Left ventricle myocardium superior (tissue), 1 donor: Measurements from ENCODE around the gene FAM120A. TPM values are rescaled to one million over a fixed set of nuclear protein-coding genes. Genes with fewer than 3 reads are reported as not detected.

Source experiments
- ATAC-seq: fragments of 200-7000 bp; cut with Tn5 transposase; one replicate; pipeline ENCODE4 v1.9.1; 2020; ENCODE audit warnings: mild to moderate bottlenecking, moderate library complexity
- DNase-seq: peaks from one replicate; pipeline ENCODE4 v3.0.0-alpha.2; 2020
- intact Hi-C: fragments of 100-400 bp; cut with micrococcal nuclease; formaldehyde crosslinking; loops from one replicate; pipeline ENCODE4 v1.11.0; 2022
- total RNA-seq: library from RNA; stranded (reverse); fragmentation: NEBNext Ultra II Directional; extraction: Animal tissue kit (Norgen Biotek cat#: 25700); gene quantifications from one replicate; pipeline ENCODE4 v1.2.1, GENCODE V29; 2021
- donor health status: DM: no; HTN: yes; CAD: no; lungs with severe emphysema.

FAM120A gene
- total RNA-seq, 1 donor from 2014 or later: 112 TPM

DNA sequence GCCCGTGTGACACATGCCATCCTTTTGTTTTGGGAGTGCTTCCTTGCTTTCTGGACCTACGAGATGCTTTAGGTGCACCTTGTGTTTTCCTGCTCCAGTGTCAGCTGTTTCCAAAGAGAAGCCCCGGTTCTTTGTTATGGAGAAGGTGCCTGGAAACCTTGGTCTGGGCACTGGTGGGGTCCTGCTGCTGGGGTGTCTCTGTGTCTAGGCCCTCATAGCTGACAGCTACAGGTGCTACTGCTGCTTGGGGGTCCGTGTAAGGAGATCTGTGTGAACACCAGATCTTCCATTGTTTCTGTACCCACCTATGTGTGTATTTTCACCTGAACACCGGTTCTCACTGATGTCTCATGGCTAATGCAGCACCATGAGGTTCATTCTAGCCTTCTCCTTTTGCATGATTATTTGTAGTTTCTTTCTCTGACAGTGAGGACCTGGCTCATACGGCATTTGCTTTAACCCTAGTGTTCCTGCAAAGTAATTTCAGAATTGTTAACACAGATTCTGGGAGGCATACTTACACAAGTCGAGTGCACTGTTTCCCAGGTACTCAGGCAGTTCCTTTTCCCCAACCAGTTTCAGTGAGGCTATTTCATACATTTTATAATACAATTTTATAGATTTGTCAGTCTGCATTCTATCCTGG lies 15.1 kb downstream of the FAM120A start:
- DNase-seq (no peak), ATAC-seq (no peak)
- intact Hi-C loops: no loop called here

DNA sequence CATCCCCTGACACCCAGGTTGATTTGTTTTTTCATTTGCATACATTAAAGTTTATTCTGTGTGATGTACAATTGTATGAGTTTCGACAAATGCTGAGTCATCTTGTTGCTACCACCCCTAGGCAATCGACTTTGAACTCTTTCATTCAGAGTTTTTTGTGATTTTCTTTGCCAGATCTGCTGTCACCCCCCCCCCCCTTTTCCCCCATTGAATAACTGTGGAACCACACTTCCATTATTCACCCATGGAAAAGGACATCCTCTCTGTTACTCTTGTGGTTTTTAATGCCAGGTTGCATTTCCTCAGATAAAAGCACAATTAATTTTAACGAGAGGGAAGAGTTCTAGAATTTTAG lies 15.6 kb downstream of the FAM120A start:
- DNase-seq (no peak), ATAC-seq (no peak)
- intact Hi-C loops: no loop called here

DNA sequence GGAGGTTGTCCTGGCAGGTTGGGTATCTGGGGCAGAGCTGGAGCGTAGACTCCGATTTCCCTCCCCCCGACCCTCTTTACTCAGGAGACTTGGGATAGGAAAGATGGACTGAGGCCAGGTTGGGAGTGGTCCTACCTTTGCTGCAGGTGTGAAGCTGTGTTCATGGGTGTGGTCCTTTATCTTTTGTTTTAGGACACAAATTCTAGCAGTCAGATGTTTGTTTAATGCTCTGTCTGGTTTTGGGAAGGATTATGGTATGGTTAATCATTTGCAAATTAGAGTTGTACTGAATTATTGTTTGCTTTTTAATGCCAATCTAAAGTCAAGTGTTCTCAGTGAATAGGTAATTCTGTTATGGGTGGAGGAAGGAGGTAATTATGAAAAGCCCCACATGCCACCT lies 16.0 kb downstream of the FAM120A start:
- intact Hi-C loops: no loop called here
- ATAC-seq (no peak), DNase-seq (no peak)

DNA sequence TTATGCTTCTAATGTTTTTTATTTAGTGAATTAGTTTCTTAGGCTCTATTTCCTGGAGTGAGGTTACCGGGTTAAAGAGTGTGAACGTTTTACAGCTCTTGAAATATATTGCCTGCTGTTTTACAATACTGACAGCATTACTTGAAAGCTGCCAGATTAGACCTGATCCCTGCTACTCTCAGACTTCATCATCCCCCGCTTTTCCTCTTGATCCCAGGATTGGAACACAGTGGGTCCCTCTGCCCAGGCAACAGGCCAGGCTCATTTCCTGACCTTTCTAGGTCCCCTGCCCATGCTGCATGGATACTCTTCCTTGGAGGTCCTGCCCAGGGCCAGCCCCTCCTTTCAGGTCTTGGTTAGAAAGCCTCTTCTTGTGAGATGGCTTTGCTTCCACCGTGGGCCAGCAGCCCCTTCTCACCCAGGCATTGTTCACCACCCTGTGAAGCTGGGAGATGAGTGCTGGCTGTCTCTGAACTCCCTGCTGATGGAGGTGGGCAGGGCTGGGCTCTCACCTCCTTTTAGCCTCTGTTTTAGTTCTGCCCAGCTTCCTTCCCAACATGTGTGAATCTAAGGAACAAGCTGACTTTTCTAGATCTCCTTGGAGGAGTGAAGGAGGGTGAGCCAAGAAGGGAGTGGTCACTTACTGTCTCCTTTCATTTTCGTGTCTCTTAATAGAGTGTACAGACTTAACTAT lies 17.4 kb downstream of the FAM120A start:
- DNase-seq (no peak), ATAC-seq (peak; percentile 68)
- intact Hi-C loops: no loop called here

DNA sequence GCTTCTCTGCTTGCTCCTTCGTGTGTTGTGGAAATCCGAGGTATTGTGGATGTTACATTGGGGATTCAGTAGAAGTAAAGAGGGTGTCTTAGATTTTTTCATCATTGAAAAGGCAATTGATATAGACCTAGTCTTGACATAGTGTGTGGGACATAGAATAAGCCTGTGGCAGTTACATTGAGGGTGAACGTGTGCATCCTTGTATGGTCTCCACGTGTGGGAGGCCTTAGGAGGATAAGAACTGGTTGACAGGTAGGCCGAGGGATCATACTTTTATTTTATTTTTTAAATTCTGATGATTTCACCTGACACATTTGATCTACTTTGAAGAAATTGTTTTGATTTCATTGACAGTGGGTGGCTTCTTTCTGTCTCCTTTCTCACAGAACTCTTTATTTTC lies 18.9 kb downstream of the FAM120A start:
- ATAC-seq (no peak), DNase-seq (no peak)
- intact Hi-C loops: no loop called here

DNA sequence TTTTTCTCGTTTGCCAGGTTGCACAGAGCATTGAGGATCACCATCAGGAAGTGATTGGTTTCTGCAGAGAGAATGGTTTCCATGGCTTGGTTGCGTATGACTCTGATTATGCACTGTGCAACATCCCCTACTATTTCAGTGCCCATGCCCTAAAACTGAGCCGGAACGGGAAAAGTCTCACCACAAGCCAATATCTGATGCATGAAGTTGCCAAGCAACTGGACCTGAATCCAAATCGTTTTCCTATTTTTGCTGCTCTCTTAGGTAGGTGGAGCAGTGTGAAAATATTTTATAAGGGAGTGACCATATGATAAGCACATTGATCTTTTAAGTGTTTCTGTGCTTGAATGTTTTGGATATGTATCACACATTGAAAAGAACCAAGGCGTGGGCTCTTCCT lies 19.6 kb downstream of the FAM120A start:
- DNase-seq (no peak), ATAC-seq (no peak)
- intact Hi-C loops: no loop called here

DNA sequence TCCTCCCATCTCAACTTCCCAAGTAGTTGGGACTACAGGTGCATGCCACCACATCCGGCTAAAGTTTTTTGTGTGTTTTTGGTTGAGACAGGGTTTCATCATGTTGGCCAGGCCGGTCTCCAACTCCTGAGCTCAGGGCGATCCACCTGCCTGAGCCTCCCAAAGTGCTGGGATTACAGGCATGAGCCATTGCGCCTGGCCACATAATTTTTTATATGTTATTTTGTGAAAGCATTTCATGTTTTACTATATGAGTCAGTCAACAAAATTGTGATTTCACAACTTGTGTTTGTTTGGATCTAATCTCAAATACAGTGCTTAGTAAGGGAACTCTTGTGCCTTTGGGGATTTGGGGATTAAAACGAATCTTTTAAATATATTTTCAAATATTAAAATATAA lies 21.9 kb downstream of the FAM120A start:
- DNase-seq (no peak), ATAC-seq (no peak)
- intact Hi-C loops: no loop called here

DNA sequence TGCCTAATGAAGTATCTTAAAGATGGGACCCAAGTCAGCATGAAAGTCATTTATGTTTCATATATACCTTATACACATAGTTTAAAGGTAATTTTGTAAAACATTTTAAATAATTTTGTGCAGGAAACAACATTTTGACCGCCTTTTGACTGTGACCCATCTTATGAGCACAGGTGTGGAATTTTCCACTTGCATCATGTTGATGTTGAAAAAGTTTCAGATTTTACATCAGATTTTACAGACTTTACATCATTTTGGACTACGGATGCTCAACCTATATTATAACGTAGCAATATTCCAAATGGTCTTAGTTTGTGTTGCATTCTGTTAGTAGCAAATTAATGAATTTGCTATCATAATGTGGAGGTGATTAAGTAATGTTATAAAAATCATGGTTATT lies 23.6 kb downstream of the FAM120A start:
- ATAC-seq (no peak), DNase-seq (no peak)
- intact Hi-C loops: no loop called here

DNA sequence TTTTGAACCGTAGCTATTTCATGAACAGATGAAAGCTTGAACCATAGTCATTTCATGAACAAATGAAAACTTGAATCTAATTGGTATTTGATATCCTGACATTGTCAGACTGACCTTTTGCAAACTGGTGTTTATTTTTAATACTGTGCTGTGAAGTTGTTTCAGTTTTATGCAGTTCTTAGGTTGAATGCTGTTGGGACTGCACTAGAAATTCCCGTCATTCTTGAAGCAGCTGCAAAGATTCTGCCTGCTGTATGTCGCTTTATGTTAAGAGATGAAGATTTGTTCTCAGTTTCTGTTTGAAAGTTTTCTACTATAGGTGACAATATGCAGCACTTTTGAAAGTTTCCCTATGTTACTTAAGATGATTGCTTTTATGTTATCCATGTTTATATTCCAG lies 24.4 kb downstream of the FAM120A start:
- no peak for DNase-seq
- intact Hi-C loops: no loop called here
- ATAC-seq: no peak

DNA sequence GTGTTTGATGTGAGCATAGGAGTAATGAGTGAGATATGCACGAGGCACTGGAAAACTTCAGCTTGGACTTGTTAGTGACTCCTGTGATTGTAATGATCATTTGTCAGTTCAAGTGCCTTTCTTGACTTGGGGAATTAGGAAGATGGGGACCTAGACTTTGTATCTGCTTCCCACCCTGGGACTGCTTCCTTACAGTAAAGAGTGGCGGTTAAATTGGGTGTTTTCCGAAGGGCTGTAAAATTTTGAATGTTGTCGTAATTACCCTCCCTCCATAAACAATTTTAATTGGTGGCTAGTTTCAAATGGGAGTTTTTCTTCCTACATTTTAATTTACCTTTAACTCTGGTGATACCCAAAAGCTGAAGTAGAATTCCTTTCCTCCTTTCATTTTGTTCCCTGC lies 25.4 kb downstream of the FAM120A start:
- intact Hi-C loops: no loop called here
- ATAC-seq: no peak

DNA sequence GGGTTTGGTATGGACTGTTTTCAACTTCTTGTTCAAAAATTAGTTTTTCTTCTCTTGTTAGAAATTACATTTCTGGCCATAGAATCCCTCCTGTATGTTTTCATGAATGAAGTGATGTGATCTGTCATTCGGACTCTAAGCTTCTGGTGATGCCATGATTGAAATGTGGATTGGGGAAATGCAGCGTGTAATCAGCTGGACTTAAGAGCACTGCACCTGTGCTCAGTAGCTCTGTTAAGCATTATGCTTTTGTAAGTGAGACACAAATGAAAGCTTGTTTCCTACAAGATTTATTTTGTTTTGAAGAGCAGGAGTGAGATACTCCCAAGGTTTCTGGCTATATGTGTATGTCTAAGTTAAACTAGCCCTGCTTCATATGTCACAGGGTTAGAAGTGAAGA lies 25.9 kb downstream of the FAM120A start:
- ATAC-seq (no peak), DNase-seq (no peak)
- intact Hi-C loops: no loop called here

More for the DNA sequence above, 25.4 kb downstream of the FAM120A start:
- DNase-seq: no peak

DNA sequence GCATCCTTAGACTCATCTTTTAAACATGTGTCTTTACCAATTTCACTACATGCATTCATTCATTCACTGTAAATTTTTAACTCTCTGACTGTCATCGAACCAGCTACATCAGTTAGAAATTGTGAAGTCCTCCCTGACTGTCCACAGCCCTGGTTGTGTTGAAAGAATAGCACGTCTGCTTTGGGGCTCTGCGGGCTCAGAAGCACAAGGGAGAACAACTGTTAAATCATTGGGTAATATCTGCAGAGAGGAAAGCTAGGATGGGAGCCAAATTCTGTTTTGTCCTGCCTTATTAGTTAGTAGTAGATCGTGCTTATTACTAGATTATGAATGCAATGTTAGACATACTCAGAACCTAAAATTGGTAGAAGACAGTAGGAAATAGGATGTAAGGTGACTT lies 28.2 kb downstream of the FAM120A start:
- intact Hi-C loops: no loop called here
- ATAC-seq: peak; percentile 45

DNA sequence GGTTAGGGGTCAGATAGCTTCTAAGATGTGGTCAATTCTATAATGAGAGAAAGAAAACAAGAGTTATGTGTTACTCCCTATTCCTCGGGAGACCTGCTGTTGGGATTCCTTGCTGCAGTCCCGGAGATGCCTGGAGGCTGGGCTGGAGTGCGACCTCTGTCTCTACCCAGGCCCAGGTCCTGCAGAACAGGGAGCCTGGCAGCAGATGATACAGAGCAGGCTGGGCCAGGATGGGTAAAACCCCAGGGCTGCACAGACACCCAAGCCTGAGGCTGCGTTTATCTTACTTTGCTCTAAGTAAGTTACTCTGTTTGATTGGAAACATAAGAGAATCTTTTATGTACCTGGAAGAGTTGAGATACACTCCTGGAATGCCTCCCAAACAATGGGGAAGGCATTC lies 28.8 kb downstream of the FAM120A start:
- ATAC-seq (peak; percentile 21), DNase-seq (no peak)
- intact Hi-C loops: no loop called here

More for the DNA sequence above, 28.2 kb downstream of the FAM120A start:
- DNase-seq: no peak

DNA sequence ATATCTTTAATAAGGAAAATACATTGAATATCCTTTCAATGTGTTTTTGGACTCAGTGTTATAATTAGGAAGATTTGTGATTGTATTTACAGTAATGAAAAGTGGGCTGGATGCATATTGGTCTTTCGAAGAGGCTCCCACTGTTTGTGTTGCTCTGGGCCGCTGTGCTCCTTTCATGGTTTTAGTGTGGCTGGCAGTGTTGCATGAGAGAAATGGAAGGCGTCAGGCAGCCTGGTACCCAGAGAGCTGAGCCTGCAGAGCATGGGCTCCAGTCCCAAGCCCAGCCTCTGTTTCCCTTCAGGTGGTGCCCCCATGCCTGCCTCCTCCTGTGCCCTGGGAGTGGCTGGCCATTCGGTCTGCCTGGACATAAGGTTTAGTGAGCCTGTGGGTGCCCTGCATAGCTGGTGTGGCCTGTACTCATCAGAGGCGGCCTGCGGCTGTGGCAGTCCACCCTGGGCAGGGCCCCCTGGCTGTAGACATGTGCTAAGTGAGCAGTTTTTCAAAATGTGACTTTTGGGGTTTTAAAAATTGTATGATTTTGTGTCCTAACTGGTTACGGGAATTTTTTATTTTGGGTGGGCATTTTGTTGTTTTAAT lies 29.3 kb downstream of the FAM120A start:
- ATAC-seq (peak; percentile 51), DNase-seq (no peak)
- intact Hi-C loops: no loop called here

DNA sequence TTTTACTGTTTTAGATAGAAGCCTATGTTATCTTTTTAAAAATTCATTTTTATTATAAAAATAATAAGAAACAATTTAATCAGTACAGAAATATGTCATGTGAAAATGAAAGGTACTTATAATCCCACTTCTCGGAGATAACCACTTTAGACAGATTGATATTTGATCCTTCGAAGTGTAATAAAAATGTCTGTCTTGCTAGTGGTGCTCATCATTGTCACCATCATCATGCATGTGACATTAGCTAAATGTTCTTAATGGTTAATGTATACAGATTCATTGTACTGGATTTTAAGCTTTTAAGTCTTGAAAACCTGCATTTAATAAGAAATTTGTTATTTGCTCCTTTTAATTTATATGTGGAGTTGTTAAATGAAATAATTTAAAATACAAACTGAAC lies 32.0 kb downstream of the FAM120A start:
- intact Hi-C loops: no loop called here
- DNase-seq (no peak), ATAC-seq (no peak)

DNA sequence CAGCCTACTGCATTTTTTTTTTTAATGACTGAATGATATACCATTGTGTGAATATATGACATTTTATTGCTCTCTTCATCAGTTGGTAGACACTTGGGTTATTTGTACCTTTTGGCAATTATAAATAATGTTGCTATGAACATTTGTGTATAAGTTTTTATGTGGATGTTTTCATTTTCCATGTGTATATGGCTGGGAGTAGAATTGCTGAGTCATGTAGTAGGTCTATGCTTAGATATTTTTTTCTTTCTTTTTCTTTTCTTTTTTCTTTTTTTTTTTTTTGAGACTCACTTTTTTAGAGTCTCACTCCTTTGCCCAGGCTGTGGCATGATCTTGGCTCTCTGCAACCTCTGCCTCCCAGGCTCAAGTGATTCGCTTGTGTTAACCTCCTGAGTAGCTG lies 34.8 kb downstream of the FAM120A start:
- DNase-seq (no peak), ATAC-seq (no peak)
- intact Hi-C loops: no loop called here

DNA sequence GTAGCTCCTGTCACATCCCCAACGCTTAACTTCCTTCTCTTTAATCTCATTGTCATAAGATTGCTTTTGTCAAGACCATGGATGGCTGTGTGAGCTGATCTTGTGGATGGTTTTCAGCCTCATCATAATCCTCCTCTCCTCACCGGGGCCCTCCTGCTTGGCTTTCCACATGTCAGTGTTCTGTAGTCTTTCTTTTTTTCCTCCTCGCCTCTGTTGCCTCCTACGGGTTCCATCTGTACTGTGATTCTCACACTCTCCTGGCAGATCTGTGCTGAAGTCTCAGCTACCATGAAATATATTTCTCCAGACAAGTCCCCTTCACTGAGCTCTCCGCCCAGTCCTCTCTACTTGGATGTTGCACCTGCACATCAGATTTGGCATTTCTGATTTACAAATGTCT lies 36.8 kb downstream of the FAM120A start:
- intact Hi-C loops: no loop called here
- DNase-seq (no peak), ATAC-seq (no peak)

DNA sequence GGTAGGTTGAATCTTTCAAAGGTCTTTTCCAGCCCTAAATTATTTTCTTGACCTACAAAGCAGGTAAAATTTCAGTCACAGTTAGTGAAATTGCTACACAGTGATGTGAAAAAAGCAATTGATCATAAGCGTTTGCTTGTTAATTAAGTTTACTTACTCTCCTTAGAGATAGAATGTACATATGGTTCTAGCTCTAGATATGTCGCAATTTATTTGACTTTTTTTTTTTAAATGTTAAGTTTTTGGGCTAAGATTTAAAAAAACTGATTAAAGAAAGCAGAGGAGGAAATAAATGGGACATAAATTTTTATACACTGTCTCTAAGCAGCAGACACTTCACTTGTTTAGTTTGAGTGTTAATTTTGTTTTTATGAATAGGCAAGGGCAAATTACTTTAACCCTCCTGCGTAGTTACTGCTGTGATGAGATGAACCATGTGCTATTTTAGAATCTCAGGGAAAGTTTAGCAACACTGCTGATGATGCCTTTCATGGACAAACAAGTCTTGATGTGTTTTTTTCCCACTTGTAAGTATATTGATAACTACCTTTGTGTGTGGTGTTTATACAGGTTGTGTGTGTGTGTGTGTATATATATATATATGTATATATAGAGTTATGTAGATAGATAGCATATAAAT lies 40.2 kb downstream of the FAM120A start:
- ATAC-seq (peak; percentile 32), DNase-seq (no peak)
- intact Hi-C loops: no loop called here

DNA sequence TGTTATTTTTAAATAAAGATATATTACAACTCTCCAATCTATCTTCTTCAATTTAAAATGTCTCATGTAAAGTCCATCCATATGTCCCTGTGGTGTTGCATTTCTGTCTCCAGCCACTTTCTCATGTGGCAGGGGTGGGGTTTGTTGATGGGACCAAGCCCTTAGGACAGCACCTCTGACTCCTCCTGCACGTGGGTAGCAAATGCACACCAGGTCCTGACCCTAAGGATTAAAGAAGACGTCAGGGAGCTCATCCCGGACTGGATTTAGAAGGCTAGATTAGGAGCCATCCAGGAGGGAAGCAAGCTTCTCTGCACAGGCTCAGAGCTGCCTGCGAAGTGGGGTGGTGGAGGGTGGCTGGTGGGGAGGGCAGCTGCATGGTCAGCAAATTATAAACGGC lies 40.8 kb downstream of the FAM120A start:
- ATAC-seq: peak; percentile 9

DNA sequence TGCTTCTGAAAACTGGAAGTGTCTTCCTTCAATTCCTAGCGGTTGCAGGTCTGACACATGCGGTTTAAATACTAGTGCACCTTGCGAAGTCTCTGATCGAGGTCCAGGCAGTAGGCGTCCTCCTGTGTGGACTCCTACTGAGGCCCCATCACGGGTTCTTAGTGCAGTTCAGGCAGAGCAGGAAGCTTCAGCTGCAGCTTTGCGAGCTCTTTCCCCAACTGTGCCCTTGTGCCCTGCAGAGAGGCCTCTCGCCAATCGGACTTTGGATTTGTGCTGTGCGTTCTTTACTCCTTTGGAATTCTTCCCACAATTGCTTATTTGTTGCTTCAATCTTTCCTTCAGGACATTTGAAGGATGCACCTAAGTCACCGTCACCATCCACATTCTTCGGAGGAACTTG lies 42.5 kb downstream of the FAM120A start:
- no peak for DNase-seq
- intact Hi-C loops: no loop called here
- ATAC-seq: no peak

More for the DNA sequence above, 40.8 kb downstream of the FAM120A start:
- no peak for DNase-seq
- intact Hi-C loops: no loop called here
